ENCODE results near the gene DNAH2. TPM values are rescaled to one million over a fixed set of nuclear protein-coding genes. Genes with fewer than 3 reads are reported as not detected.

DNAH2 gene
- total RNA-seq, 4 donors from 2014 or later = 0.08 to 0.31 TPM; not detected in 2

- no peaks in the 10 kb centered on the region for H3K9me3 ChIP-seq
- no peaks in the 10 kb centered on the region for H3K27me3 ChIP-seq
- WGBS, 2 donors (ENCODE audit: low coverage in 1 of 2) = 13 to 40% methylated on average over 1 to 3 of the region's 15 CpGs
- H3K36me3 ChIP-seq = peaks cover 0 to 51% of the 10 kb centered on the region in 2 donors
- no peak for ATAC-seq
- H3K4me1 ChIP-seq = peaks cover 3 to 66% (median 27%) of the 10 kb centered on the region in 3 donors
- peak overlapping the region in 3 of 4 donors; percentile 88 to 96 (median 95) for H3K27ac ChIP-seq
- H3K4me3 ChIP-seq = peak overlapping the region in 1 of 2 donors; percentile 57
- TF ChIP-seq CTCF (IDR thresholded peaks at IDR 0.05) (no peak), POLR2A (IDR thresholded peaks at IDR 0.05) (no peak), EP300 (IDR thresholded peaks at IDR 0.05) (no peak), POLR2AphosphoS5 (IDR thresholded peaks at IDR 0.05) (no peak)
Measured at GRCh38 chr17:7855660-7856010, 138.1 kb downstream of the DNAH2 start.

- Histone ChIP-seq H3K9me3 (no peaks in the 10 kb centered on the region), H3K27me3 (no peaks in the 10 kb centered on the region), H3K36me3 (peaks cover 0 to 51% of the 10 kb centered on the region in 2 donors), H3K4me1 (peaks cover 3 to 62% (median 27%) of the 10 kb centered on the region in 3 donors), H3K27ac (peak overlapping the region; percentile 73 to 96 (median 92)), H3K4me3 (peak overlapping the region; percentile 57 to 86)
- 0 to 5% methylated on average over 4 to 12 of the region's 29 CpGs for WGBS, 2 donors (ENCODE audit: low coverage in 1 of 2)
- no peak for ATAC-seq
- TF ChIP-seq CTCF (IDR thresholded peaks at IDR 0.05) (no peak), POLR2AphosphoS5 (IDR thresholded peaks at IDR 0.05) (peak; percentile 34)
Measured at GRCh38 chr17:7856011-7856810, 138.7 kb downstream of the DNAH2 start.

GRCh38 chr17:7856811-7857712, 139.5 kb downstream of the DNAH2 start, which contains the start of gene NAA38:
NAA38 (minus strand) TSS chr17:7857559; CDS start chr17:7857463, 96 bp downstream.
- H3K27ac ChIP-seq = peak within 1 kb of the TSS; percentile 73 to 96 (median 92)
- H3K4me1 ChIP-seq = peaks cover 3 to 53% (median 25%) of the 10 kb centered on the region in 3 donors
- H3K27me3 ChIP-seq = no peaks in the 10 kb centered on the region
- TF ChIP-seq POLR2A (IDR thresholded peaks at IDR 0.05) (peak; percentile 44 to 47), POLR2AphosphoS5 (IDR thresholded peaks at IDR 0.05) (peak; percentile 85), EP300 (IDR thresholded peaks at IDR 0.05) (no peak), CTCF (IDR thresholded peaks at IDR 0.05) (peak in 3 of 4 experiments; percentile 40 to 83 (median 46))
- whole genome bisulfite sequencing, 2 donors (ENCODE audit: low coverage in 1 of 2) = 1% methylated on average over 22 to 29 of the region's 64 CpGs
- peaks cover 0 to 54% of the 10 kb centered on the region in 2 donors for H3K36me3 ChIP-seq
- ATAC-seq = peak; percentile 91
- no peaks in the 10 kb centered on the region for H3K9me3 ChIP-seq
- H3K4me3 ChIP-seq = peak within 1 kb of the TSS; percentile 57 to 86

GRCh38 chr17:7857713-7858521, 140.4 kb downstream of the DNAH2 start, which contains the start of gene CYB5D1:
CYB5D1 (plus strand) TSS chr17:7858003; CDS start chr17:7858135, 132 bp downstream.
- Histone ChIP-seq H3K4me3 (peak within 1 kb of the TSS; percentile 57 to 86), H3K36me3 (peaks cover 0 to 47% of the 10 kb centered on the region in 2 donors), H3K4me1 (peaks cover 3 to 57% (median 23%) of the 10 kb centered on the region in 3 donors), H3K27me3 (no peaks in the 10 kb centered on the region), H3K27ac (peak within 1 kb of the TSS; percentile 73 to 96 (median 92)), H3K9me3 (no peaks in the 10 kb centered on the region)
- TF ChIP-seq CTCF (IDR thresholded peaks at IDR 0.05) = peak in 1 of 4 experiments; percentile 7
- peak; percentile 90 for TF ChIP-seq POLR2AphosphoS5 (IDR thresholded peaks at IDR 0.05)
- no peak for TF ChIP-seq EP300 (IDR thresholded peaks at IDR 0.05)
- peak; percentile 11 to 27 for TF ChIP-seq POLR2A (IDR thresholded peaks at IDR 0.05)
- peak; percentile 73 for ATAC-seq
- 1 to 8% methylated on average over 13 to 20 of the region's 48 CpGs for WGBS, 2 donors (ENCODE audit: low coverage in 1 of 2)
